GM18499 (cell line): ENCODE measurements around the gene NLRP14.

Experiments
- ATAC-seq: cut with Tn5 transposase; IDR thresholded peaks from one replicate; pipeline ENCODE4 v1.9.1; 2021; ENCODE audit warnings: moderate number of reproducible peaks; ENCODE audit not compliant: insufficient read depth, unreplicated experiment

The NLRP14 gene

DNA sequence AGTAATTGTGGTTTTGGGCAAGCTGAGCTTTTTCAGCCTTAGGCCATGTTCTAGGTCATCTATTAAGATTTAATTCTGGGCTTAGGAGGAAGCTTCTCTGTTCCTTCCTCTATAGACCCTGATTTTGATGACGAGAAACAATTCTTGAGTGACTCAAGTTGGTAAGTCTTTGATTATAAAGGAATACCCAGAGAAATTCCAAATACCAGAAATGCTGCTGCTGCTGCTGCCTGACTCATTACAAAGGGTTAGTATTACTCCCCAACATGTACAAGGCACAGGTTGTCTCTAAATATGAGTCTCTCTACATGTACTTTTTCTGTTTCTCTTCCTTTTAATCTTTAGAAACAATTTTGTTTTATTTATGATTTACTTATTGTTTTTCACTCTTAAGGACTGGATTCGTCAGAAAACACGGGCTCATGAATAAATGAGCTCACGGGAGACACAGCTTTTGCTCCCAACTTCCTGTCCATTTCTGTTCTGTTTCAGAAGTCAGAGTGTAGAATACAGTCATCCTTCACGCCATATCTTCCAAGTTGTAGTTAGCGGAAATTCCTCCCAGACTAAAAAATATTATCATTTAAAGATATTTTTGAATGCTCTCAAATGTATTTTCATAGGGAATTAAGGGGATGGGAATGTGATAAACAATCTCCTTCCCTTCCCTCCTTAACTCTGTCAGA lies 36.7 kb downstream of the NLRP14 start:
- ATAC-seq, result no peak

GRCh38 chr11:7057641-7058040 lies 37.4 kb downstream of the NLRP14 start:
- ATAC-seq, result no peak

DNA sequence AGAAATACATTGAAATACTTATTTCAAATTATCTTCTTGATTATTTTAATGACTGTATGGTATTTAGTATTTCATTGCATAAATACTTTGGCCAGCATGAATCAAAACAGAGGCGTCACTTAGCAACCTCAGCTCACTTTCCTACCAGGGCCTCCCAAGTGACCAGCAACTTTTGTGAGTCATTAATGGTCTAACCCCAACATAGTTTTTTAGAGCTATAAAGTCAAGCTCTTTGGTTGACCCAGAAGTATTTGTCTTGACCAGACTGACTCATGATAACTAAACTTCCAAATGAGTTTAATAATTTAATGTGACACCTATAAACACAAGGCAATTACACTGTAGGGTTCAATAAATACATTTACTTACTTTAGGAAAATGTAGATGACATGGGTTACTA lies 40.6 kb downstream of the NLRP14 start:
- no peak for ATAC-seq

- ATAC-seq, result no peak
Measured at GRCh38 chr11:7062534-7062933, 42.3 kb downstream of the NLRP14 start.

GRCh38 chr11:7072401-7073028 lies 52.2 kb downstream of the NLRP14 start:
- no peak for ATAC-seq

GRCh38 chr11:7077101-7077500 lies 56.8 kb downstream of the NLRP14 start:
- ATAC-seq, result no peak

DNA sequence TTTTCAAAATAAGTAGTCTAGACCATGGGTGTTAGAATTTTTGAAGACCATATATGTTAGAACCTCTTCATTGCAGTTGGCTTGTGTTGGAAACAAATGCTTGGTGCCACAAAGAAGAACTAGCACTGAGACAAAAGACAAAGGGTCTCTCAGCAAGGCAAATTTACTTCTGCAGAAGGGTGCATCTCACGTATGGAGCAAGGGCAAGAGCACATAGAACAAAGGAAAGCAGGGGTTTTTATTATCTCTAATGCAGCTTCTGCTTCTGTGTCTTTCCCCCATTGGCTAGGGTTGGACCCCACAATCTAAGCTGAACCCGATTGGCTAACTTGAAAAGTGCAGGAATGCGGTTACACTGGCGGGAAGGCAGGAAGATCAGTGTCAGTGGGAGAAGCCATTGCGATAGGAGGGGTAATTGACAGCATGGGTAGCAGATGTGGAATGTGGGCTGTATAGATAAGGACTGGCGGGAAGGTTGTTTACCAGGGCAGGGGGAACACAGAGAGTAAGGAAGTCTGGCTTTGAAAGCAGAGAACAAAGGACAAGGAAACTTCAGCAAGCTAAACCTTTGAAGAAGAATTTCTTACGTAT lies 59.4 kb downstream of the NLRP14 start:
- ATAC-seq, result no peak

GRCh38 chr11:7080900-7081299 lies 60.6 kb downstream of the NLRP14 start:
- no peak for ATAC-seq

DNA sequence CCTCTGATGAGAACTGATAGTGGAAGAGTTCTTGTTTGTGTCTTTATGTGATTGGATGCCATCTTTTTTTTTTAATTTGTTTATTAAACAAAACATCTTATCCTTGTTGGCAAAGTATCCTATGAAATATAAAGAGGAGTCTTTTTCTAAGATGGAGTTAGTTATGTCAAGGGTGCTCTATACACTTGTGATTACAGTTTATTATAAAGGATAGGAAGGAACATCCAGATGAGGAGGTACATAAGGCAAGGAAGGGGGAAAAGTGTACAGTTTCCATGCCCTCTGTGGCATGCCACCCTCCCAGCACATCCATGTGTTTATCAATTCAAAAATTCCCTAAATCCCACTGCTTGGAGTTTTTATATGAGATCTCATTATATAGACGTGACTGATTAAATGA lies 61.2 kb downstream of the NLRP14 start:
- no peak for ATAC-seq

DNA sequence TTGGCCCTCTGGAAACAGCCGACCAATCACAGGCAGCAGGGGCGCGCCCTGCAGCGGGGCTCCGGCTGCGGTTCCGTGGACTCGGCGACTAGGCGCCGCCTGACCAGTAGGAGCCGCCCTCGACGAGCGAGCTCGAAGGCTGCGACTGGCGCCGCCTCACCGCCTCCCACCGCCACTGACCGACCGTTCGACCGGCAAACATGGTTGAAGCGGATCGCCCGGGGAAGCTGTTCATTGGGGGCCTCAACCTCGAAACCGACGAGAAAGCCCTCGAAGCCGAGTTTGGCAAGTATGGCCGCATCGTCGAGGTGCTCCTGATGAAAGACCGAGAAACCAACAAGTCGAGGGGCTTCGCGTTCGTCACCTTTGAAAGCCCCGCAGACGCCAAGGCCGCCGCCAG lies 68.6 kb downstream of the NLRP14 start, which contains the start of gene RBMXL2:
Gene RBMXL2 (plus strand): TSS at position 78 of the 400 bp plus-strand sequence. CDS start 123 bp downstream, at position 201.
- ATAC-seq, result no peak

DNA sequence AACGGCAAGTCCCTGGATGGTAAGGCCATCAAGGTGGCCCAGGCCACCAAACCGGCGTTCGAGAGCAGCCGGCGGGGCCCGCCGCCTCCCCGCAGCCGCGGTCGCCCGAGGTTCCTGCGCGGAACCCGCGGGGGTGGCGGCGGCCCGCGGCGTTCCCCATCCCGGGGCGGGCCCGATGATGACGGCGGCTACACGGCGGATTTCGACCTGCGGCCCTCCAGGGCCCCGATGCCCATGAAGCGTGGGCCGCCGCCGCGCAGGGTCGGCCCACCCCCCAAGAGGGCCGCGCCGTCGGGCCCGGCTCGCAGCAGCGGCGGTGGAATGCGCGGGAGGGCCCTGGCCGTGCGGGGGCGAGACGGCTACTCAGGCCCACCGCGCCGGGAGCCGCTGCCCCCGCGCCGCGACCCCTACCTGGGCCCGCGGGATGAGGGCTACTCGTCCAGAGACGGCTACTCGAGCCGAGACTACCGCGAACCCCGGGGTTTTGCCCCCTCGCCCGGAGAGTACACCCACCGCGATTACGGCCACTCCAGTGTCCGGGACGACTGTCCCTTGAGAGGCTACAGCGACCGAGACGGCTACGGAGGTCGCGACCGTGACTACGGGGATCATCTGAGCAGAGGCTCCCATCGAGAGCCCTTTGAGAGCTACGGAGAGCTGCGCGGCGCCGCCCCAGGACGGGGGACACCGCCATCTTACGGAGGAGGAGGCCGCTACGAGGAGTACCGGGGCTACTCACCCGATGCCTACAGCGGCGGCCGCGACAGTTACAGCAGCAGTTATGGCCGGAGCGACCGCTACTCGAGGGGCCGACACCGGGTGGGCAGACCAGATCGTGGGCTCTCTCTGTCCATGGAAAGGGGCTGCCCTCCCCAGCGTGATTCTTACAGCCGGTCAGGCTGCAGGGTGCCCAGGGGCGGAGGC lies 69.3 kb downstream of the NLRP14 start:
- ATAC-seq, result no peak

DNA sequence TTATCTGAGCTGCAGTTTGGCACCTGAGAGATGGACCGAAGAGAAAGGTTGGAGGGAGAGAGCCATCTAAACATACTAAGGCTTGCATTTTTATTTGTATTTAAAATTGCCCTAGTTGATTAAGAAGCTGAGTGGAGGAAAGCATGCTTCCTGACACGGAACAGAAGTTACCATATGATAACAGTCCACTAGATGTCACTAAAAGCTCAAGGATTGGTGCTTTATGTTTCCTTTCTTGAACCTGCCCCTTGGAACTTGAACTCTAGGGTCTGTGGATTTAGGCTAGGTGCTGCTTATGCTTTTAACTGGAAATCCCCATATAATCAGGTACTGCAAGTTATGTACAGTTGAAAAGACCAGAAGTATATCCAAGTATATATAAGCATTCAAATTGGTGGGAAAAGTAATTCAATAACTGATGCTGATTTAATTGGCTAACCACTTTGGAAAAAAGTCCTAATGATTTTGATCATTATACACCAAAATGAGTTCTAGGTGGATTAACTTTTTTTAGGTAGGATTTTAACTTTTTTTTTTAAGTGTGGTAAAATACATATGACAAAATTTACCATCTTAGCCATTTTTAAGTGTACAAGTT lies 78.1 kb downstream of the NLRP14 start:
- no peak for ATAC-seq

DNA sequence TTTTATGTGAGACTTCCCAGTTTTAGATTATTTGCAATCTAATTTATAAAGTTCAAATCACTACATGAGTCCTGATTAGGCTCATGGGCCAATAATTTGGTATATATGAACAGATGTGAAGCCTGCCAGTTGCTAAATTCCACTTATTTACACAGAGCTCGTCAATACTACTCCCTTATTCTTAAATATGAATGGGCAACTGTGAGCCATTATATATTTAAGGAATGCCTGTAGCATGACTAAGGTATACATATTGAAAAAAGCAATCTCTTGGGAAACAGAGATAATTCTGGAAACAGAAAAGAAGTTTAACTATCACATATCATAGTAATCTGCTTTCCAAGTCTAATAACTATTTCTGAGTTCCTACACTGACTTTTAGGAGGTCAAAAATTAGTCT lies 95.5 kb downstream of the NLRP14 start:
- ATAC-seq, result no peak

DNA sequence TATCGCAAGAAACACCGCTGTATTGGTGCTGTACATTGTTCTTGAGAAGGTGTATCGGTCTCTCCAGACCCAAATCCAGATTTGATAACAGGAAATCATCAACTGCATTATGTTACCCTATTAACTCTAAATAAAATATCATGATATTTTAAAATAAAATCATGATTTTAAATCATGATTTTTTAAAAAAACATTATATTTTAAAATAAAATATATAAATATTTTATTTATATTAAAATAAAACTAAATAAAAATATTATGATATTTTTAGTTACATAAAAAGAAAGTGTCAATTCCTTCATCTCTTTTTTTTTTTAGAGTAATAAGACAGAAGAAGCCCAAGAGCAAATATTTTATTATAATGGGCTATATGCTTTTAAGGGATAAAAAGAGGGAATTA lies 96.1 kb downstream of the NLRP14 start:
- ATAC-seq, result no peak
